Fibroblast of the aortic adventitia (primary cell): ENCODE results near the gene ATIC. TPM values are rescaled to one million over a fixed set of nuclear protein-coding genes. Genes with fewer than 3 reads are reported as not detected.

Experiments
- DNase-seq: peaks from one replicate; pipeline ENCODE4 v3.0.0-alpha.2; 2010; ENCODE audit warnings: low read depth
- H3K4me3 ChIP-seq: 2 replicates; pipeline ENCODE4 v1.5.1; 2011; ENCODE audit warnings: low read depth, mild to moderate bottlenecking, control low read depth, low read length, moderate library complexity
- total RNA-seq: library from RNA; depleted of rRNA; stranded (reverse); fragments of >200 nt; gene quantifications from 2 replicates; pipeline ENCODE4 v1.2.3, GENCODE V29; 2012; ENCODE audit warnings: low replicate concordance
- TF ChIP-seq, protein P1 (sequence below): IDR thresholded peaks from 2 replicates; pipeline ENCODE4 v1.5.1; 2011; ENCODE audit warnings: mild to moderate bottlenecking, low read length, control low read depth, inconsistent platforms; ENCODE audit not compliant: insufficient read depth

ATIC gene
- total RNA-seq, 1 donor, result 24.5 TPM

DNA sequence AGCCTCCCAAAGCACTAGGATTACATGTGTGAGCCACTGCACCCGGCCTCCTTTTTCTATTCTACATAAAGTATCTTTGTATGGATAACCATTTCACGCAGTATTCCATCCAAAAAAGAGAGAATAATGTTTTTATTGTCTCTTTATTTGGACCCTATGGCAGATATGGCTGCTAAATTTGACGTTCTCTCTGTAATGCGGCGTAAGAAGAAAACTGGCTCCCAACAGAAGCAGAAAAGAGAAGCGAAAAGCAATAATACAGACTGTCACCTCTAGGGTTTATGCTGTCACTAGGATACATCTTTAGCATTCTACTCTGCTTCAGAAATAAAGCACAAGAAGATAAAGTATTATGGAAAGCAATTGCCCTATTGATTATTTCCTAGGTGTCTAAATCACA lies 68.1 kb downstream of the ATIC start:
- no peak overlapping the region for H3K4me3 ChIP-seq
- TF ChIP-seq, protein P1, sequence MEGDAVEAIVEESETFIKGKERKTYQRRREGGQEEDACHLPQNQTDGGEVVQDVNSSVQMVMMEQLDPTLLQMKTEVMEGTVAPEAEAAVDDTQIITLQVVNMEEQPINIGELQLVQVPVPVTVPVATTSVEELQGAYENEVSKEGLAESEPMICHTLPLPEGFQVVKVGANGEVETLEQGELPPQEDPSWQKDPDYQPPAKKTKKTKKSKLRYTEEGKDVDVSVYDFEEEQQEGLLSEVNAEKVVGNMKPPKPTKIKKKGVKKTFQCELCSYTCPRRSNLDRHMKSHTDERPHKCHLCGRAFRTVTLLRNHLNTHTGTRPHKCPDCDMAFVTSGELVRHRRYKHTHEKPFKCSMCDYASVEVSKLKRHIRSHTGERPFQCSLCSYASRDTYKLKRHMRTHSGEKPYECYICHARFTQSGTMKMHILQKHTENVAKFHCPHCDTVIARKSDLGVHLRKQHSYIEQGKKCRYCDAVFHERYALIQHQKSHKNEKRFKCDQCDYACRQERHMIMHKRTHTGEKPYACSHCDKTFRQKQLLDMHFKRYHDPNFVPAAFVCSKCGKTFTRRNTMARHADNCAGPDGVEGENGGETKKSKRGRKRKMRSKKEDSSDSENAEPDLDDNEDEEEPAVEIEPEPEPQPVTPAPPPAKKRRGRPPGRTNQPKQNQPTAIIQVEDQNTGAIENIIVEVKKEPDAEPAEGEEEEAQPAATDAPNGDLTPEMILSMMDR, result no peak
- DNase-seq, result no peak

DNA sequence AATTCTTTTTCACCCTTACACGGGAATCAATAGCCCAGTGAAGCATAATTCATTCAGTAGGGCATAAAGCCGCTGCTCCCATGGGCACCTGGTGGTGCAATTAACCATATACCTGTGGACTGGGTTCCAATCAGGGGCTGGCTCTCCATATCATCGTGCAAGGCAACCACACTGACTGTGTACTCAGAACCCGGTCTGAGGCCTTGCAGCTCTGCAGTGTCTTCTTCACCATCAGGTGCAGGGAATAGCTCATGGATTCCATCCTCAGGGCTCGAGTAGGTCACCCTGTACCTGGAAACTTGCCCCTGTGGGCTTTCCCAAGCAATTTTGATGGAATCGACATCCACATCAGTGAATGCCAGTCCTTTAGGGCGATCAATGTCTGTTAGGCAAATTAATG lies 68.8 kb downstream of the ATIC start:
- no peak for DNase-seq
- TF ChIP-seq, protein P1, result no peak
- H3K4me3 ChIP-seq, result no peak overlapping the region

DNA sequence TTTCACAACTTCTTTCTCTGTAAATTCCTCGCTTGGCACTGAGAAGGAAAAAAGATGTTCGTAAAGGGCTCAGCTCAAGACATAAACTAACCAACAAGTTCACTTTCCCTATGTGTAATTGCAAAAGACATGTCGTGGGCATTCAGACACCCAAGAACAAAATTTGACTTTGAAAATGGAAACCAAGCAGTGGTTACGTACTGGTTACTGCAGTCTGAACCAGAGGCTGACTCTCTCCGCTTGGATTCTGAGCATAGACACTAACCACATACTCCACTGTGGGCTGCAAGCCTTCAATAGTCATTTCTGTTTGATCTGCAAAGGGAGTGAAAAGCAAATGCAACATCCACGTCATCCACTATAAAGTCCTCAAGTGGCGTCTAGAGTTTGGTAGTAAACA lies 70.2 kb downstream of the ATIC start:
- TF ChIP-seq, protein P1, result no peak
- H3K4me3 ChIP-seq, result no peak overlapping the region
- DNase-seq, result no peak

DNA sequence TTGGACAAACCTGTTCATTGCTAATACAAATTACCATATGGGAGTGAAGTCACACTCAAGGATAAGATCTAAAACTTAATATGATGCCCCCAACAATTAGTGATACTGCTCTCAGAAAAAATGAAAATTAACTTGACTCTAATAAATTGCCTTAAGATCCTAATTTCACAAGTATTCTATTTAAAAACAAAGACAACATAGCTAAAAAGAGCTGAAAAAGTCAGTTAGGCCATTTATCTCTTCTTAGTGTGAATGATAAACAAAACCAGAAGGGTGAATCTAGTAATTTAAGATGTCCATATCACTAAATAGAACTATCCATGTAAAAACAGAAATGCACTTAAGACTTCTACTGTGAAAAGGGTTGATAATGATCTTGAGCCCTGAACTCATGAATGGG lies 70.6 kb downstream of the ATIC start:
- no peak overlapping the region for H3K4me3 ChIP-seq
- DNase-seq, result no peak
- TF ChIP-seq, protein P1, result no peak

DNA sequence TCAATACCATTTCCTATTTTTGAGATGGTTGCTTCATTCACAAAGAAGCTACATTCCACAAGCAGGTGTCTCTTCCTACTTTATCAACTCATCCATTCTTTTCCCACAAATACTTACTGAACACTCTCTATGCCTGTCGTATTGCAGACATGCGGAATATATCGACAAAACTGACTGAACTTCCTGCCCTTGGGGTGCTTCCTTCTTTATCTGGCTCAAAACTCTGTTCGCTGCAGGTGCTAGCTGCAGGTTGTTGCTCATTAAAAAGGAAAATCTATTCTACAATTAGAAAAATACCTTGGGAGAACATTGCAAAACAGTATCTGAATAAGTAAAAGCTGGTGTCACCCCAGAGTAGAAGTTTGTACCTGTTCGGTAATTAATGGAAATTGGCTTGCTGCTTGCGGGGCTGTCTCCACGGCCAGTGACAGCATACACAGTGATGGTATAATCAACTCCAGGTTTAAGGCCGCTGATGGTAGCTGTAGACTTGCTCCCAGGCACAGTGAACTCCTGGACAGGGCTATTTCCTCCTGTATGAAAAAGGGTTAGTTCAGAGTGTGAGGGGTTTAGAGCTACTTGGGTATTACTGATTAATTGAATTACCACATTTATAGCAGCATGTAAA lies 71.9 kb downstream of the ATIC start:
- DNase-seq, result no peak
- TF ChIP-seq, protein P1, result no peak
- H3K4me3 ChIP-seq, result no peak overlapping the region

DNA sequence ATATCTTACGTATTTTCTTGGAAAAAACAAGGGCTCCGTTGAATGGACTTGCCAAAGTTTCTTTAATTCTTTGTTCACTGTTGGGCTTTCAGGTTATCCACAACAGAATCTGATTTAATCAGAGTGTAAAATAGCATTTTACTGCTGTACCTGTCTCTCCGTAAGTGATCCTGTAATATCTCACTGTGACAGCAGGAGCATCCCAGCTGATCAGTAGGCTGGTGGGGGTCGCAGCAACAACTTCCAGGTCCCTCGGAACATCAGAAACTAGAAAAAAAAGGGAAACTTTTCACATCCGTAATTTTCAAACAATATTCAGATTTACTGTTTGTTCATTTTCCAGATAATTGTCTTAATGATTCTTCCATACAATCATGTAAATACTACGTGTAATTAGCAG lies 72.9 kb downstream of the ATIC start:
- DNase-seq, result no peak
- no peak overlapping the region for H3K4me3 ChIP-seq
- TF ChIP-seq, protein P1, result no peak

DNA sequence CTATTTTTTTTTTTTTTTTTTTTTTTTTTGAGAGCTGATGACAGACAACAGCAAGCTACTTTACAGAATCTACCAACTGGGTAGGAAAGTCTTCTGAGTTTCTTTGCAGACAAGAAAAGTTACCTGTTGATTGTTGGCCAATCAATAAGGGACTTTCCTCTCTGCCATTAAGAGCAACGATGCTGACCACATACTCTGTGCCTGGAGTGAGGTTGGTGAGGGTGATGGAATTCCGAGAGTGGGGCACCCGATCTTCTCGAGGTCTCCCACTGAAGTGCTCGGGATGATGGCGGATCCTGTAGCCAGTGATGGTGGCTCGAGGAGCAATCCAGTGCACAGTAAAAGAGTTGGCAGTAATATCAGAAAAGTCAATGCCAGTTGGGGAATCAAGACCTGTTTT lies 74.7 kb downstream of the ATIC start:
- no peak for DNase-seq
- TF ChIP-seq, protein P1, result no peak
- no peak overlapping the region for H3K4me3 ChIP-seq
